T-helper 2 cell (primary cell): Measurements from ENCODE around the gene FAM167B.
A peak's percentile ranks its signal among the peaks of the same experiment; 100 is the strongest.

Source experiments
- DNase-seq, 5 experiments: peaks; one replicate each; pipeline versions ENCODE4 v3.0.0 to v3.0.0-alpha.2; 2012 to 2022
- total RNA-seq, 2 donors: gene quantifications; one replicate each; lab custom pipeline; 2026; lab: John Stamatoyannopoulos, UW

Gene FAM167B
- total RNA-seq: 0 to 0.34 reads per million in 2 donors

DNA sequence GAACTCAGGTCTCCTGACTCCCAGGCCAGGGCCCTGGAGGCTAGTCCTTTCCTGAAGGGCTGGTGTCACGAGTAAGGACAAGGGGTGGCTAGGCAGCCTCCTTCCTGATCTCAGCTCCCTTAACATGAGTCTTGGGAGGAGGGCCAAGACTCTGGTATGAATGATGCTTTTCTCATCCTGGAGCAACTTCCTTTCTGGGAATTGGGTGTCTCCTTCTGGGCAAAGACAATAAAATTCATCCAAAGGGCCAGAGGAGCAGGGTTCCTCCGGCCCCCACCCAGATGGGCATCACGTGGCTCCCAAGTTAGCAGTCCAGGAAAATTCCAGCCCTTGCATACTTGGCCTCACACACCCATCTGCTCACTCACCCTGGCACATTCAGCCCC, at the start of gene FAM167B:
FAM167B (plus strand) TSS at position 335 of the 386 bp plus-strand sequence. CDS start 200 bp downstream, outside the sequence.
- no peak for DNase-seq

DNA sequence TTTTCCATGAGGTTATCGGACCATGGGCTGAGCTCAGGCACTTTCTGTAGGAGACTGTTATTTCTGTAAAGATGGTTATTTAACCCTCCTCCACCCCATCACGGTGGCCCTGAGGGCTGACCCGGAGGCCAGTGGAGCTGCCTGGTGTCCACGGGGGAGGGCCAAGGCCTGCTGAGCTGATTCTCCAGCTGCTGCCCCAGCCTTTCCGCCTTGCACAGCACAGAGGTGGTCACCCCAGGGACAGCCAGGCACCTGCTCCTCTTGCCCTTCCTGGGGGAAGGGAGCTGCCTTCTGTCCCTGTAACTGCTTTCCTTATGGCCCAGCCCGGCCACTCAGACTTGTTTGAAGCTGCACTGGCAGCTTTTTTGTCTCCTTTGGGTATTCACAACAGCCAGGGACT, 49.2 kb upstream of the FAM167B start:
- no peak for DNase-seq

DNA sequence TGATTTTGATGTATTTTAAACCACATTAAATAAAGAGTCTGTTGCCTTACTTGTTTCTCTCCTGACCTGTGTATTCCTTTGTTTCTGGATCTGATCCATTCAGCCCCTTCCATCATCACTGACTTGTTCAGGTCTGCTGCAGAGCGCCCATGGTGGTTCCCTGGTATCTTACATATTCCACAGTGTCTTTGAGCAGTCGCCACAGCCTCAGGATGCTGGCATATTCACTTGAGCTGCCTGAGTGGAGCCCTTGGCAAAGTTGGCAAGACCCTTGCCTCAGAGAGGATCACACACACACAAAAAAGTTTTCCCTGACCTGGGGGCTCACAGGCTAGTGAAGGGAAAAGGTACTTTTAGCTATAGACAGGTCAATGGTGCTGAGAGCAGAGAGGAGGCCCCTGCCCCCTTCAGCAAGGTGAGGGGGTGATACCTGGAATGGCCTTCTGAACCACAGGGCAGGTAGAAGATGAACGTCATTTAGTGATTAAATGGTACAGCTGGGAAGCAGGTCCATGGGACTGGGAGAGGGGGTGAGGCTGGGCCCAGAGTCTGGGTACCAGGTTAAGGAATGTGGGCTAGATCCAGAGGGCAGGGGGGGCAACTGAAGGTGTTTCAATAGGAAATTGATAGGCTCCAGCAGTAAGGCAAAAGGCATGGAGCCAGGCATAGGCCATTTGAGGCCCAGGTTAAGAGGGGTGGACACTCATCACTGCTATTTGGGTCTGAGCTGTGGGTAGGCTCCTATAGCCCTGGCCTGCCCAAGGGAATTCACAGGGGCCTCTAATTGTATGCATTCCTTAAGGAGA, 48.6 kb upstream of the FAM167B start:
- DNase-seq: no peak

DNA sequence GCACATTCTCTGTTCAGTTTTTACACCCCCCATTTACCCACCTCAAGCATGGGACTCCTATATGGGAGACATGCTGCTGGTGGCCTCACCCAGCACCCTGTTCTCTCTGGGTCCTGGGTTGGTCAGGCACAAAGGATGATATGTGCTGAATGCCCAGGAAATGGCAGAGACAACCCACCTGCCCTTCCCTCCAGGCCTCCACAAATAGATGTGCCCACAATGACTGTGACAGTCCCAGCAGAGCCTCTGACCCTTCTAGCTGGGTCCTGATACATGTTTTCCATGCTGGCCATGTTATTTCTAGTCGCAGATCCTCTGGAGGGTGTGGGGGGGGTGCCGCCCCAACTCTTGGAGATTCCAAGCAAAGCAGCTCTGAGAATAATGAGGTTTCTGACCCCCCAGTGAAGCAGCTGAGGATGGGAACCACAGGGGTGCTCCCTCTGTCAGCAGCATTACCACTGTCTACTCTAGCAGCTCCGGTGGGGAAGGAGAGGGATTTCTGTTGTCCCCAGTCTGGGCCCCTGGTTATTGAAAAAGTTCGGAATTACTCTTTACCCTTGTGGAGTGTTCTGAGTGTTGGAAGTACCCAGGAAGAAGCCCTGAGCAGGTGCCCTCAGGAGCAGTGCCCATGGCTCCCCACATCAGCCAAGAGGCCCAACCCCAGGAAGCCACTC, 47.8 kb upstream of the FAM167B start:
- no peak for DNase-seq

DNA sequence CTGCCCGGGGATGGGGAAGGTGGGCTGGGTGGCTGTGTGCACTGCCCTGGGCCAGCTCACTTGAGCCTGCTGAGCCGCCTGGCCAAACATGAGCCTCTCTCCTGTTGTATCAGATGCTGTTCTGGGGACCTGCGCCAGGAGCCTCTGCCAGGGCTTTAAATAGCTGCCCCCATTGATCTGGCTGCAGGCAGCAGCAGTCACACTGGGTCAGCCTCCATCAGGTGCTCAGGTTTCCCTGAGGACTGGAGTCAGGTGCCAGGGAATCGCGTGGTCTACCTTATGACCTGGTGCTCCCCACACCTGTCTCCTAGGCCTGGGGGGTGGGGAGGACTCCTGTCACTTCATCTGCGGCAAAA, 47.3 kb upstream of the FAM167B start:
- no peak for DNase-seq

DNA sequence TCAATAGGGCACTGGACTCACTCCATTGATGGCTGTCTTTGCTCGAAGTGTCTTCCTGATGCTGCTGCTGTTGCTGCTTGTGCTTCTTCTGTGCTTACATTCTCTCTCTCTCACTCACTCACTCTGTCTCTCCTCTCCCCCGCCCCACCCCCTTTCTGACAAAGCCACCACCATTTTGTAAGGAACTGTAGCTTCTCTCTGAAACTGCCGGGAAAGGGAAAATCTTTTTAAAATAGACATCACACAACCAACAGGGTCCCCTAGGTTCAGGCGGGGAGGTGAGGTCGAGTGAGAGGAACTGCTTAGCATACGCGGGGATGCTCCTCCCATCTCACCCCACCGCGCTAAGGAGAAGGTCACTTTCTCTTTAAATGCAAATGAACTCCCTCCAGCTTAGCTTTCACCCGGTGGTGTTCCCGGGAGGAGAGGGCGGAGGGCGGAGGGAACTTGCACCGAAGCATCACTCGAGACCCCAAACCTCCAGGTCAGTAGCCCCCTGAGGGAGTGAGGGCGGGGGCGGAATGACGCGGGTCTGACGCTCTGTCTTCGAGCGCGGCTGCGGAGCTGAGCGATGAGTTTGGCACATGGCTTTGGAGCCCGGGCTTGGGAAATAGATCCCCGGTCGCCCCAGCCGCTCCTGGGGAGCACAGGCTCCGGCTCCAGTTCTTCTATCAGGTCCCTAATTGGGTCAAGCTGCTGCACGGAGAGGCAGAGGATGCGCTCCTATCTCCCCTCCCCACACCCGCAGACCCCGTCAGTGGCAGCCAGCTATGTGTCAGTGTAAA, 46.6 kb upstream of the FAM167B start, which contains the start of gene CCDC28B:
CCDC28B (plus strand) TSS at position 370 of the 785 bp plus-strand sequence. CDS start 1,341 bp downstream, outside the sequence.
- DNase-seq: peak in 4 of 5 experiments; percentile 30 to 76 (median 49)

DNA sequence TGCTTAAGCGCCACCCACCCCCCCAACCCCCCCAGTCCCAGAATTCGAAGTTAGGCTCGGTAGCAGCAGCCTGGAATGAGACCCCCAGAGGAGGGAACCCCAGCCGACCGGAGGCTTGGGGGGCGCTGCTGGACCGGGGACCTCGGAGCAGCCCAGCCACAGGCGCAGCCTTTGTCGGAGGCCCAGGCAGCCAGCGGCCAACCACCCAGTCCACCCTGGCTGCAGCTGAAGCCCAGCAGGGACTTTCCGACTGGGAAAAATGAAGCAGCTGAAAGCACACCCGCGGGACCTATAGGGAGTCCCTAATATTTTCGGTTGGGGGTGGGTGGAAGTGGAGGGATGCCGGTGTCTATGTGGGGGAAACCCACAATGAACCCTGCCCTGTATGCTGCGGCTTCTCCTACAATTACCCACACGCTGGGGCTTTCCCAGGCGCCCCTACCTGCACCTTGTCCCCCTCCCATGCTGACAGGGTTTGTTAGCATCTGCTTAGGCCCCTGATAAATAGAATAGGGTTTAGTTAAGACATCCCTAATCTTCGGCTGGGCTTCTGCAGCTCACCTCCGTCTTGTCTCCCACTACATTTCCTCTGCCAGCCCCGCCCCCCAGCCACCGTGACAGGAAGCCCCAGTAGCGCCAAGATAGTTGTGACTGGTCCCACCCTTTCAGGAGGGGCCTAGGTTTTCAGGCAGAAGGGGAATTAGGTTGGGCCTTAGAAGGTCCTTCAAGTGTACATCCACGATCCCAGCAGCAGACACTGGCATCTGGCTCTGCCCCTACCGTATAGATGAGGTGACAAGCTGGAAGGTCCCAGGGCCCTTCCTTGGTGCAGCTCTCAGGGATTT, 45.8 kb upstream of the FAM167B start:
- peak; percentile 49 to 82 (median 73) for DNase-seq

DNA sequence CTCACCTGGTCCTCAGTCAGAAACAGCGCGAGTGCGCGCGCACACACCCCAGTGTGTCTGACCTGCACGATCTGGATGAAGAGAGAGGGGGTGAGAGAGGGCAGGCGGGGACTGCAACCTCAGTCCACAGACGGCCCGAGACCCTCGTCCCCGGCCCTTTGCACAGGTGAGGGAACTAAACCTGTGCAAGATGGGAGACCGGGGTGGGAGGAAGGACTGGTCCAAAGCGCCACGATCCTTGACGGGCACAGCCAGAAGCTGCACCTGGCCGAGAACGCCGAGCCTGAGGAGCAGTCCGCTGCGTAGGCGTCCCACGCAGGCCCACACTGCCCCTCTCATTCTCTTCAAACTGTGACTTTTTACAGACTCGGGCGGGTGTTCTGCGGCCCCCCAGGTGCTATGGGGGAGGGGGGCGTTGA, 42.1 kb upstream of the FAM167B start:
- DNase-seq: no peak

DNA sequence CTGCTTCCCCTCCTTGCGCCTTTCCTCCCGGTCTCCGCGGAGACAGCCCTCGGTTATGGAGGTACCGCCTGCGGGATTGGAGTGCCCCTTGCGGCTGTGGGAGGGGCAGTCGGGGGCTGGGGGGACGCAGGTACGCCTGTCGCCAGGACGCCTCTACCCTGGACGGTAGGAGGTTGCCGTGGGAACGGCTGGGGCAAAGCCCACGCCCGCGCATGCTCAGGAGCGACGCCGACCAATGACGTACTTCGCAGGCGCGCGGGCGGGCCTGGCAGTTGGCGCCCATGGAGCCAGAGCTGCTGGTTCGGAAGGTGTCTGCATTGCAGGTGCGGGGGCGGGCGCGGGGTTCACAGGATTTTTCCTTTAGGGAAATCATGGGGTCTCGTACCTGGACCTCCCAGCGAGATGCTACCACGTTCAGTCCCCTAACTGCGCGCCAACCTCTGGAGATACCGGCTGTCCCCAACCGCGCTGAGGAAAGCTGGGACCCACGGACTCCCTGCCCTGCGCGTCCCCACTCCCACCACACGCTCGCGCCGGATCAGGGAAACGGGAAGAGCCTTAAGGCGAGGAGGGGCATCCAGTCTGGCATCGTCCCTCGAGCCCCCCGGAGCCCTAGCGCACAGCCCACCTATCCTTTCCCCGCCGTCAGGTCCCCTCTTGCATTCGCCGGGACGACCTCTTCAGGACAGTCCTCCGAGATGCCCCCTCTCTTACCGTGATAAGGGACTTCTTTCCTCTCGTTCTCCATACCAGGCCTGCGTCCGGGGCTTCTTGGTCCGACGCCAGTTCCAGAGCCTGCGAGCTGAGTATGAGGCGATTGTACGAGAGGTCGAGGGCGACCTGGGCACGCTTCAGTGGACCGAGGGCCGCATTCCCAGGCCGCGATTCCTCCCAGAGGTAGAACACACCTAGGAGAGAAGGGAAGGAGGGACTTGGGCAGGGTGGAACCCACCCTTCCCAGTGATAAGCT, 41.3 kb upstream of the FAM167B start, which contains the start of gene IQCC:
IQCC (plus strand) TSS at position 271 of the 970 bp plus-strand sequence; CDS start at position 282, 11 bp downstream.
- DNase-seq: peak; percentile 72 to 88 (median 80)

DNA sequence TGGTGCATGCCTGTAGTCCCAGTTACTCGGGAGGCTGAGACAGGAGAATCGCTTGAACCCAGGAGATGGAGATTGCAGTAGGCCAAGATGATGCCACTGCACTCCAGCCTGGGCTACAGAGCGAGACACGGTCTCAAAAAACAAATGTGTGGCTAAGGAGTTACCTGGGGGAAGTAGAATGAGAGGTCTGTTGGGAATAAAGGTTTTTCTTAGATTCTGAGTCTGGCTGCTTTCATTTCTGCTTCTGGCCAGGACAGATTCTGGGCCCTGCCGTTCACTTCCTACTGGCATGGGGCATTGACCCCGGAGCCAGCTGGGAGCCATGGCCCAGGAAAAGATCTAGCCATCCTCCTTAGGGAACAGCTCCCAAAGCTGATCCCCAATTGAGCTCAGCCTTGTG, 38.6 kb upstream of the FAM167B start:
- DNase-seq: no peak

DNA sequence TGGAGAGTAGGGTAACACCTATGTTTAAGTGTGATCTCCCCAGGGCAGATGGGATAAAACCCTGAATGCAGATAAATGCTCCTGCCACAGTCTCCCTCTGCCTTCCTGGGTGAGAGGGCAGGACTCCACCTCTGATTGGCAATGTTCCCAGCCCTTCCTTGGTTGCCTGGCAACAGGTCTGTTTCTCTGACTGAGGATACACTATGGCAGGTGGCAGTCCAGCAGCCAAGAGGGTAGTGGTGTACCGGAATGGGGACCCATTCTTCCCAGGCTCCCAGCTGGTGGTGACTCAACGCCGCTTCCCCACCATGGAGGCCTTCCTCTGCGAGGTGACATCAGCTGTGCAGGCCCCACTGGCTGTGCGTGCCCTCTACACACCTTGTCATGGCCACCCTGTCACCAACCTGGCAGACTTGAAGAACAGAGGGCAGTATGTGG, 38.1 kb upstream of the FAM167B start, which contains the start of gene DCDC2B:
DCDC2B (plus strand) TSS at position 199 of the 438 bp plus-strand sequence; CDS start at position 204, 5 bp downstream.
- DNase-seq: no peak

DNA sequence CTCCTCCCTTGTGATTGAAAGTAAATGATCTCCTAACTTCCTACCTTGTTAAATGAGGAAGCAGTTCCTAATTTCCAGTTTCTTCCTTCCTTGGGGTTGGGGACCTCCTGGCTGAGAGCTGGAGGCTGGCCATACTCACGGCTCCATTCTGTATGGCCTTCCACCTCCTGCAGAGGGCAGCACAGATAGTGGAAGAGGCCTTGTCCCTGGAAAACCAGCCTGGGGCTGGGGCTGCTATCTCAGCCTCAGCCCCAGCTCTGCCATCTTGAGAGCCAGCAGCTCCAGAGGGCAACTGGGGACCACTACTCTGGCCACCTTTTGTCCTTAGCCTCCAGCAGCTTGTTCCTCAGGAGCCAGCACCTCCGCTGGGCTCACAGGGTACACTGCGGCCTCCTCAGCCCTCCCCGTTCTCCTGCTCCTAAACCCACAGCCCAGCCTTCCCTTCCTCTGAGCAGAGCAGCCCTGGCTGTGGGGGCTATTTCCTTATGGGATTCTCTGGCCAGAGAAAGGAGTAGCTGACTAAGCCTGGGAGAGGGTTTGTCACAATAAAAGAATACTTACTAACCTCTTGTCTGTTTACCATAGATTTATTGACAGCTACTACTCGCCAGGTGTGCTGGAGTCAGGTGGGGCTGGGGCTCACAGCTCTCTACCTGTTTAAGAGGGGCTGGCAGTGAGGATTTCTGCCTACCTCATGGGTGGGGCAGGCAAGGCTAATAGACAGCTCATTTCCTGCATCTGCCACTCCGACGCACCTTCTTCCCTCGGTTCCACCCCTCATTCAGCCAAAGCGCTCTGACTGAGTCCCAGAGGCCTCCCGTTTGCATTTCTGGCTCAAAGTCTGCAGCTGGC, 31.2 kb upstream of the FAM167B start:
- DNase-seq: peak in 4 of 5 experiments; percentile 16 to 68 (median 44)

DNA sequence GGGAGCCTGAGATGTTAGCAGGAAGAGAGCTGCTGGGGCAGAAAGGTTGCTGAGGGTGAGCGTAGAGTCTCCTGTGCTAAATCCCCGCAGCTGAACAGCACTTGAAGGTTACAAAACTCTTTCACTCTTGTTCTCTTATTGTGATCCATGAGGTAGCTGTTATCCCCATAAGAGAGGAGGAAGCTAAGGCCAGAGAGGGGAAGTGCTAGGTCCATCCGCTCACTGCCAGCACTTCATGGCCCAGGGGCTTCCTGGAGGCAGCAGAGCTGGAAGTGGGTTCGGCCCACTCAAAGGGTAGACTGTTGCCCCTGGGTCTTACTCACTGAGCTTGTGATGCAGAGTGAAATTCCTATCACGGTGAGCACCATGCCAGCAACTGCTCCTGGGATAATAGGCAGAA, 30.5 kb upstream of the FAM167B start:
- no peak for DNase-seq

DNA sequence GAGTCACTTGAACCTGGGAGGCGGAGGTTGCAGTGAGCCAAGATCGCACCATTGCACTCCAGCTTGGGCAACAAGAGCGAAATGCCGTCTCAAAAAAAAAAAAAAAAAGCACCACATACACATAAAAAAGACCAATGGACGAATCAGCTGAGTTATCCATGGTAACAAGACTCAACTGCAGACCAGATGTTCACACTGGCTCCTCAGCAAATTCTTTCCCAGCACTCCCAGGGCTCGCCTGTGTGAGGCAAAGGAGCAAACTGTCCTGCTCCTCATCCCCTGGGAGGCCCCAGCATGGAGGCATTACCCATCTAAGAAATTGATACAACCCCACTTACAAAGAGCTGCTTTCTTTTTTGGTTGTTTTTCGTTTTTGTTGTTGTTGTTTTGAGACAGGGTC, 28.0 kb upstream of the FAM167B start:
- no peak for DNase-seq

DNA sequence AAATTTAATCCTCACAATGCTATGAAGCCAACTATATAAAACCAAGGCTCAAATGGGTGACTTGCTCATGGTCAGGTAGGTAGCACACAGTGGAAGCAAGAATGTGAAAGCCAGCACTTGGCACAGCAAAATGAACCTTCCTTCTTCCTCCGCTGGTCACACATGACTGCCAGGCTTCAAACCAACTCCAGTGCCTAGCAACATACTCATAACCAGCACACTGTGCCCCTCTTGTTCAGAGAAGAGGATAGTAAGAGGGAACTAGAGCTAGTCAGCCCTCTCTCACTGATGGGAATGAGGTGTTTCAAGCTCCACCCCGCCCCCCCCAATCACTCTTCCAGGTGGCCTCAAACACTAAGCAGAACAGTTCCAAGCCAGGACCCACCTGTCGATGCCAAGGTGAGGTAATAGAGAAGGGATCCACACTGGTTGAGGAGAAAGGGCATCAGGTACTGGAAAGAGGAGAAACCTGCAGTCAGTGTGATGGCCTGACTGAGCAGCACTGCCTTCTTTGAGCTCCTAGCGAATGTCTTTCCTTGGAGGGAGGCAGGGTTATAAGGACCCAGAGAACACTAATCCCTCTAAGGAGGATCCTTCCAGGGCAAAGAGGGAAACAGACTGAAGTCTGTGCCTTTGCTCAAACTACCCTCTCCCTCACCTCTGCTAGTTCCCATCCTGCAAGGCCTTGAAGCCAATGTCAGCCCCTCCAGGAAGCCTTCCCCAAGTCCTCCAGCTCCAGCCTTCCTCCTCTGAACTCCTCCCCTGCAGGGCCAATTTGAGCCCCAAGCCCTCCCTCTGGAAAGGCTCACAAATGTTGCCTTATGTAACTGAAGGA, 26.1 kb upstream of the FAM167B start:
- DNase-seq: no peak

DNA sequence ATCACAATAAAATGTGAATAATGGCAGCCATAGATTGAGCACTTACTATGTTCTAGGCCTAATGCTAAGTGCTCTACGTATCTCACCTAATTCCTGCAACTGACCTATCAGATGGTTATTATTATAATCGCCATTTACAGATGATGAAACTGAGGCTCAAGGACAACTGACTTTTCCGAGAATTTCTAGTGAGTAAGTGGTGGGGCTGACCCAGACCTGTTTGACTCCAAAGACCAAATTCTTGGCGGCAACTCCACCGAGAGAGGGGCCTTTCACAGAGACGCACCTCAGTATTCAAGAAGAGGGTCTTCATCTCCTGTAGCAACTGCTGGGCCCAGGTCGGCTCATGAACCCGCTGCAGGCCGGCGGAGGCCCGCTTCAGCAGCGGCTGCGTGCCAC, 25.4 kb upstream of the FAM167B start:
- DNase-seq: no peak

DNA sequence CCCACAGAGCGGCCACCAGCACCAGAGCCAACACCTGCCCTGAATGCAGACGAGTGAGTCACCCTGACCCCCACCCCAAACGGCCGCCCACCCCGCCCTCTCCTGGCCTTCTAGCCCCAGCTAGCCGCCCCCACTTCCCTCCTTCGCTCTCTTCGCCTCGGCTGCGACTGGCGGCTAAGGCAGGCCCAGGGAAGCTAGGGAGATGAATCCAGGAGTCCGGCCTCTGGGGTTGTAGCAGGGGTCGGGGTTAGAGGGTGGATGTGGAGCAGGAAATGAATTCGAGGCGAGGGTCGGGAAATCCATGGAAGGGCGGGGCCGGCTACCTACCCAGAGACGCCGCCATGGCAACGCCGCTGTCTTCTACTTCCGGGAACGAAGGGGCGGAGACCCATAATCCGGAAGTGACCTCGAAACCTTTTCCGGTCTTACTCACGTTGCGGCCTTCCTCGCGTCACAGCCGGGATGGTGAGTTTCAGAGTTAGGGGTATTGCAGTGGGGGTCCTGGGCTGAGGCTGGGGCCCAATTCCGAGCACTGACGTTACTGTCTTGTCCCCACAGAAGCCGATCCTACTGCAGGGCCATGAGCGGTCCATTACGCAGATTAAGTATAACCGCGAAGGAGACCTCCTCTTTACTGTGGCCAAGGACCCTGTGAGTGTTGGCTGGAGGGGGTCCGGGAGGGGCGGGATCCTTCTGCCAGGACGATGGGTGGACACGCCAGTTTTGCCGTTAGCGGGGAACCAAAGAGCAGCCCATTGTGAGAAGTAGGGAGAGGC, 24.9 kb upstream of the FAM167B start, which contains the start of the genes EIF3I and TMEM234:
EIF3I (plus strand) TSS at position 428 of the 776 bp plus-strand sequence; CDS start at position 463, 35 bp downstream.
TMEM234 (minus strand) TSS at position 374 of the 776 bp plus-strand sequence; CDS start at position 343, 31 bp downstream.
- DNase-seq: peak; percentile 68 to 93 (median 84)
